GM13976 (cell line): Measurements from ENCODE around the gene FEM1B.

Experiments
- DNase-seq: peaks from one replicate; pipeline ENCODE4 v3.0.0; 2012; ENCODE audit warnings: low spot score
- in situ Hi-C: fragments of 300-500 bp; cut with MboI; formaldehyde crosslinking; loops from one replicate; pipeline ENCODE4 v1.12.0; 2022; ENCODE audit warnings: low sequenced_read_pairs, mixed read lengths, inconsistent platforms; ENCODE audit not compliant: unreplicated experiment
- TF ChIP-seq, protein P1 (sequence below): IDR thresholded peaks from 2 replicates; pipeline ENCODE4 v1.5.1; 2012; ENCODE audit warnings: borderline replicate concordance, mild to moderate bottlenecking; ENCODE audit not compliant: insufficient read depth; ENCODE audit errors: extremely low read depth, missing control alignments, control extremely low read depth

FEM1B gene

DNA sequence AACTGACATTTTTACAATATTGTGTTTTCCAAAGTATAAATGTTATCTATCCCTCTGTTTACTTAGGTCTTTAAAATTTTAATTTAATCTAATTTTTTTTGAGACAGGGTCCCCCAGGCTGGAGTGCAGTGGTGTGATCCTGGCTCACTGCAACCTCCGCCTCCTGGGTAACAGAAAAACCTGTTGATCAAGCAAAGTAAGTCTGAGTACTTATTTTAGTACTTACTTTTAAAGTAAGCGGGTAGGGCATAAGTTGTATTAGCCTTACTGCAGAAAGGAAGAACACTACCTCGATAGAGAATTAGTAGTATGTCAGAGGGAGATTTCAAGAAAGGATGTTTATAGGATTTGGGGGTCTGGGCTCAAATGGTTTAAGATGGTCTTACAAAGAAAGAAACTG lies 11.9 kb upstream of the FEM1B start:
- TF ChIP-seq, protein P1, sequence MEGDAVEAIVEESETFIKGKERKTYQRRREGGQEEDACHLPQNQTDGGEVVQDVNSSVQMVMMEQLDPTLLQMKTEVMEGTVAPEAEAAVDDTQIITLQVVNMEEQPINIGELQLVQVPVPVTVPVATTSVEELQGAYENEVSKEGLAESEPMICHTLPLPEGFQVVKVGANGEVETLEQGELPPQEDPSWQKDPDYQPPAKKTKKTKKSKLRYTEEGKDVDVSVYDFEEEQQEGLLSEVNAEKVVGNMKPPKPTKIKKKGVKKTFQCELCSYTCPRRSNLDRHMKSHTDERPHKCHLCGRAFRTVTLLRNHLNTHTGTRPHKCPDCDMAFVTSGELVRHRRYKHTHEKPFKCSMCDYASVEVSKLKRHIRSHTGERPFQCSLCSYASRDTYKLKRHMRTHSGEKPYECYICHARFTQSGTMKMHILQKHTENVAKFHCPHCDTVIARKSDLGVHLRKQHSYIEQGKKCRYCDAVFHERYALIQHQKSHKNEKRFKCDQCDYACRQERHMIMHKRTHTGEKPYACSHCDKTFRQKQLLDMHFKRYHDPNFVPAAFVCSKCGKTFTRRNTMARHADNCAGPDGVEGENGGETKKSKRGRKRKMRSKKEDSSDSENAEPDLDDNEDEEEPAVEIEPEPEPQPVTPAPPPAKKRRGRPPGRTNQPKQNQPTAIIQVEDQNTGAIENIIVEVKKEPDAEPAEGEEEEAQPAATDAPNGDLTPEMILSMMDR, result no peak
- in situ Hi-C loops, result no loop called here
- no peak for DNase-seq

DNA sequence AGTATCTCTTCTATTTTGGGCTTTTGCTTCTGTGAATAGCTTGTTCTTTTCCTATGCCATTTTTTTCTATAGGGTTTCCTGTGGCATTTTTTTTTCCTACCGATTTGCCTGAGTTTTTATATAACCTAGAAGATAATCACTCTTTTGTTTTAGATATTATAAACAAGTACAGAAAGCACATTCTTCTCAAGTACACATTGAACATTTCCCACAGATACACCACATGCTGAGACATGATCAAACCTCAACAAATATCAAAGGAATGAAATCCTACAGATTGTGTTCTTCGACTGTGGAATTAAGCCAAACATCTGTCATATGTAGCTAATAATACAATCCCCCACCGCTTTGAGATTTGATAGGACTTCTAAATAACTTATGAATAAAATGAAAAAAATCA lies 9.1 kb upstream of the FEM1B start:
- TF ChIP-seq, protein P1, result no peak
- in situ Hi-C loops, result no loop called here
- no peak for DNase-seq

DNA sequence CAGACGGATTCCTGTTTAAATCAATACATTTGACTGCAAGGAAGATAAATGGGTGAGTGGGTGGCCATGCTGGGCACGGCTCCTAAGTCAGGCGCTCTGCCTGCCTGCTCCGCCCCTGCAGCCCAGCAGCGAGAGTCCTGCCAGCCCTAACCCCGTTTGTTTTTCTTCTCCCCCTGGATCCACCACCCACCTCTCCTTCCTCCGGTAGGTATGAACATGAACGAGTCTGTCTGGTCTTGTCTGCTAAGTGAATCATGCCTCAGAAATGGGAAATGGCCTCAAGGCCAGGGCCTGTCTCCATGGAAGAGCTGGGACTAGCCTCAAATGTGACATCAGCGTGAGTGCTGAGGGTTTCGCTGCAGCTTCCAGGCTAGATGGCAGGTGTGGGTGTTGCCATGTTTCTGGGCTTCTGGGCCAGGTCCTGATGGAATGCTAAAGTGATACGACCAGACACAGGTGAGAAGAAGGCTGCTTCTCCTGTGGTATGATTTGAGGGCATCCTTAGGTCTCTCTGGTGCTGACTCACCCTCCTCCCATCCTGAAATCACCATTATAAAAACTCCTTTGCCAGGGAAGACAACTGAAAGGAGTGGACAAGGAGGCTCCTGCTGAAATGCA lies 5.6 kb upstream of the FEM1B start:
- TF ChIP-seq, protein P1, result no peak
- no peak for DNase-seq
- in situ Hi-C loops, result no loop called here

DNA sequence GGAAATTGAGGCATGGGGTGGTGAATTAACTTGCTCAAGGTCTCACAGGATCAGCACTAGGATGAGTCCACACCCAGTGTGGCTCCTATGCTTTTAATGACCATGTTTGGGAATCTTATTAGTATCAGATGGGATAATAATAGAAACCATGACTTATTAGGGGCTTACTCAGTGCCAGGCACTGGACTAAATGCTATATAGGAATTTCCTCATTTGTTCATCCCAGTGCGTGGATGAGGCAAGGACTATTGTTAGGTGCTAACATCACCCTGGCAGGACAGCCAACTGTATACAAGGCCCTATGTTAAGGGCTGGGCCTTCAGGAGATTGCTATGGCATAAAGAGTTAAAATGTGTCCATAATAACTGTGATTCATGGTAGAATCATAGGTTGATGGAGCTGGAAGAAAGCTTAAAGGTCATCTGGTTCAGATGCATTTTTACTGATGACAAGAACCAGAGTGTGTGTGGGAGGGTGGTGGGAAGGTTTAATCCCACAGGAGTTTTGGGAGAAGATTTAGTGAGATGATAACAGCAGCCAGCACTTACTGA lies 4.7 kb upstream of the FEM1B start:
- in situ Hi-C loops, result no loop called here
- no peak for DNase-seq

DNA sequence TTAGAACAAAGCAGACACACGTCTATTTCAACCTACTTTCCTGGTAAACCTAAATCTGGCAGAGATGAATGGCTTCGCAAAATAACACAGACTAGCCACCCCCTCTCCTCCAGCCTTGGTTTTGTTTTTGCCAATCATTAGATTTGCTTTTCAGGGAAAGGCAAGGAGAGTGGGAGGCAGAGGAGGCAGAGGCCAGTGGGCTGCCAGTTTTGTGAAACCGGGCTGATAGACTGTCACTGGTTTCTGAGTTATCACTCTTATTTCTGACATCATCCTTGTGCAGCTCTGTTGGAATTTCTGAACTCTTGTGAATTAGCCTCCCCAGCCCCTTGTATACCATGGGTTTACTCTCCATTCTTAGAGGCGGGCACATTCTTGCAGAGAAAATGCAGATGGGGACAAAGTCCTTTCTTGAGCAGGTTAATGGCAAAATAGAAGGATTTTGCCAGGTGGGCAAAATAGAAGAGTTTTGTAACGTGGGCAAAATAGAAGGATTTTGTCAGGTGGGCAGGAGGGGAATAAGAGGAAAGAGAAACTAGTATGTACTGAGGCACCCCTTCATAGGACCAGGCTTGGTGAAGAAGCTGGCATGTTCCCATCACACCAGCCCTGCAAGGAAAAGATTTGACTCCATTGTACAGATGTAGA lies 3.2 kb upstream of the FEM1B start:
- no peak for DNase-seq
- TF ChIP-seq, protein P1, result no peak
- in situ Hi-C loops, result no loop called here

More for the DNA sequence above, 4.7 kb upstream of the FEM1B start:
- TF ChIP-seq, protein P1, result no peak

DNA sequence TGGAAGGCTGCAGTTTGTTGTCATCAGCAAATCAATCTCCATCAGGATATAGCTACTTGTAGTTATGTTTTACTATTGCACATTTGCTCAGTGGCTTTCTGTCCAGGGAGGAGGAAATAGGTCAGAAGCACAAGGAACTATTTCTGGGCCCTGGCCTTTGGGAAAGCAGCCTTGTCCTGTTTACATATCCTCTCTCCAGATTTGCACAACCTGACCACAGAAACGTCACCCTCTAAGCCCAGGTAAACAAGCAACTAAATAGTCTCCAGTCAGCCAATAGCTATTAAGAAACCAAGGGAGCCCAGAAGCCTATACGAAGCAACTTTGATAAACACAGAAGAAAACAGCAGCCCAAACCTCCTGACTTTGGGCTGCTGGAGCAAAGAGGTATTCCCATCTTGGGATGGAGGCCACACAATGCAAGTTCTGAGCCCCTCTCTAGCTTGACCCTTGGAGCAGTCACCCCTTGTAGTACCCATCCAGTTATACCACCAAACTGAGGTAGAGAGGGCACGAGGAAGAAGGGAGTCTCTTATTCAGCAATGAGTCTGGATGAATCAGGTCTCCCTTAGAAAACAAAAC lies 2.3 kb upstream of the FEM1B start:
- DNase-seq, result no peak

More for the DNA sequence above, 2.3 kb upstream of the FEM1B start:
- in situ Hi-C loops, result no loop called here
- TF ChIP-seq, protein P1, result no peak
